ENCODE measurements around the gene PCDH9. TPM values are rescaled to one million over a fixed set of nuclear protein-coding genes. Genes with fewer than 3 reads are reported as not detected.

Gene PCDH9
- polyA plus RNA-seq, 1 of the 3 experiments (the other 2 are of a cell fraction) = 1.3 TPM

- no peaks in the 10 kb centered on the region for H3K79me2 ChIP-seq (ENCODE audit: insufficient read depth)
- H3K36me3 ChIP-seq (replicated peaks in 1 of 2; ENCODE audit: control insufficient read depth in 1 of 2, insufficient read depth in 2 of 2, low read length in 1 of 2) = peaks cover 0 to 3% of the 10 kb centered on the region in 2 experiments
- H3K9me3 ChIP-seq = no peaks in the 10 kb centered on the region
- no peaks in the 10 kb centered on the region for H4K20me1 ChIP-seq (ENCODE audit: insufficient read depth)
- H3K4me1 ChIP-seq (ENCODE audit: control insufficient read depth in 1 of 2, insufficient read depth in 2 of 2, low read depth in 1 of 2, low read length in 1 of 2) = no peaks in the 10 kb centered on the region; a peak in 2 of 4 replicates
- DNase-seq = no peak
- POLR2A ChIA-PET = no interaction called here
- no peaks in the 10 kb centered on the region for H3F3A ChIP-seq (replicated peaks; ENCODE audit: insufficient read depth)
- no peak overlapping the region for H3K4me2 ChIP-seq
- no peak overlapping the region for H2AFZ ChIP-seq (ENCODE audit: low read depth)
- CTCF ChIA-PET = interaction anchor here (1.2 to 1.6 kb wide), 3 partner anchors 10 to 1561 kb away, joined by 4 read pairs; no protein-coding TSS in a partner anchor
- no peak for TF ChIP-seq RCOR1 (IDR thresholded peaks at IDR 0.05; ENCODE audit: low read length)
- TF ChIP-seq POLR2AphosphoS5 (IDR thresholded peaks at IDR 0.05; ENCODE audit: low read depth, low read length) = no peak
- TF ChIP-seq RXRA (IDR thresholded peaks at IDR 0.05; ENCODE audit: borderline replicate concordance, low read depth) = no peak
- TF ChIP-seq ZBTB33 (IDR thresholded peaks at IDR 0.05; ENCODE audit: borderline replicate concordance, low read depth) = no peak
- TF ChIP-seq YY1 (IDR thresholded peaks at IDR 0.05; ENCODE audit: low read depth) = no peak
- no peak for TF ChIP-seq TAF1 (IDR thresholded peaks at IDR 0.05; ENCODE audit: borderline replicate concordance, low read depth, low read length)
- TF ChIP-seq USF1 (IDR thresholded peaks at IDR 0.05; ENCODE audit: borderline replicate concordance, low read depth) = no peak
- TF ChIP-seq MAX (IDR thresholded peaks at IDR 0.05; ENCODE audit: low read depth) = no peak
- TF ChIP-seq FOXJ3 (CRISPR knock-in tag; IDR thresholded peaks at IDR 0.05) = no peak
- no peak for TF ChIP-seq TEAD4 (IDR thresholded peaks at IDR 0.05; ENCODE audit: borderline replicate concordance, insufficient read depth)
- no peak for TF ChIP-seq RFX5 (IDR thresholded peaks at IDR 0.05; ENCODE audit: low read length)
- TF ChIP-seq RAD21 (IDR thresholded peaks at IDR 0.05; ENCODE audit: low read length) = no peak
- no peak overlapping the region for H3K27ac ChIP-seq (ENCODE audit: low read depth in 2 of 2, low read length in 1 of 2)
- H3K9ac ChIP-seq = no peak overlapping the region
- no peaks in the 10 kb centered on the region for H3K9me2 ChIP-seq
- no peak overlapping the region for H3K4me3 ChIP-seq (ENCODE audit: low read depth in 2 of 2, low read length in 1 of 2)
- no peaks in the 10 kb centered on the region for H3K27me3 ChIP-seq (ENCODE audit: insufficient read depth)
These were observed 12.3 kb downstream of the PCDH9 start for GRCh38 chr13:67217880-67218279.

- H3K27me3 ChIP-seq (ENCODE audit: insufficient read depth) = no peaks in the 10 kb centered on the region
- H3K4me3 ChIP-seq (ENCODE audit: low read depth in 2 of 2, low read length in 1 of 2) = no peak overlapping the region
- no peaks in the 10 kb centered on the region for H3K79me2 ChIP-seq (ENCODE audit: insufficient read depth)
- TF ChIP-seq PBX3 (IDR thresholded peaks at IDR 0.05) (no peak), YY1 (IDR thresholded peaks at IDR 0.05; ENCODE audit: low read depth) (no peak), EZH2phosphoT487 (IDR thresholded peaks at IDR 0.05; ENCODE audit: borderline replicate concordance, low read depth) (no peak)
- H3K9me2 ChIP-seq = no peaks in the 10 kb centered on the region
- no peaks in the 10 kb centered on the region for H3K36me3 ChIP-seq (replicated peaks in 1 of 2; ENCODE audit: control insufficient read depth in 1 of 2, insufficient read depth in 2 of 2, low read length in 1 of 2)
- H4K20me1 ChIP-seq (ENCODE audit: insufficient read depth) = no peaks in the 10 kb centered on the region
- H3K4me2 ChIP-seq = no peak overlapping the region
- H3K9ac ChIP-seq = no peak overlapping the region
- CTCF ChIA-PET = interaction anchor here (0.8 to 1.6 kb wide), 4 partner anchors 9 to 1560 kb away, joined by 3 to 4 read pairs (median 4); no protein-coding TSS in a partner anchor
- WGBS (ENCODE audit: low lambda C conversion rate) = 89% methylated on average over 4 of the region's 4 CpGs
- POLR2A ChIA-PET = no interaction called here
- H3K9me3 ChIP-seq = no peaks in the 10 kb centered on the region
- no peak for DNase-seq
- no peaks in the 10 kb centered on the region for H3F3A ChIP-seq (replicated peaks; ENCODE audit: insufficient read depth)
- no peak overlapping the region for H2AFZ ChIP-seq (ENCODE audit: low read depth)
- H3K27ac ChIP-seq (ENCODE audit: low read depth in 2 of 2, low read length in 1 of 2) = no peak overlapping the region
- H3K4me1 ChIP-seq (ENCODE audit: control insufficient read depth in 1 of 2, insufficient read depth in 2 of 2, low read depth in 1 of 2, low read length in 1 of 2) = no peaks in the 10 kb centered on the region; a peak in 2 of 4 replicates
These were observed 13.3 kb downstream of the PCDH9 start for GRCh38 chr13:67216864-67217263.

Measured in SK-N-SH (cell line).